Trophoblast cell (in vitro differentiated cells and primary cell): ENCODE data around the gene MARCHF9.

Source experiments
- DNase-seq, 2 donors: peaks; one replicate each; pipeline ENCODE4 v3.0.0-alpha.2; 2016
- H2AFZ ChIP-seq: 2 replicates; pipeline ENCODE4 v1.6.1; 2013; ENCODE audit warnings: low read length, moderate library complexity, mild to moderate bottlenecking; ENCODE audit not compliant: insufficient read depth, poor library complexity
- H2AK5ac ChIP-seq: 2 replicates; pipeline ENCODE4 v1.6.1; 2013; ENCODE audit warnings: mild to moderate bottlenecking, low read length
- H2BK120ac ChIP-seq: 2 replicates; pipeline ENCODE4 v1.6.1; 2013; ENCODE audit warnings: low read length, mild to moderate bottlenecking, moderate library complexity; ENCODE audit not compliant: insufficient read depth, poor library complexity
- H2BK12ac ChIP-seq: 2 replicates; pipeline ENCODE4 v1.6.1; 2013; ENCODE audit warnings: mild to moderate bottlenecking, low read length, moderate library complexity
- H2BK5ac ChIP-seq: 2 replicates; pipeline ENCODE4 v1.6.1; 2013; ENCODE audit warnings: low read length, low read depth, moderate library complexity, mild to moderate bottlenecking; ENCODE audit not compliant: poor library complexity
- H3K14ac ChIP-seq: 2 replicates; pipeline ENCODE4 v1.6.1; 2013; ENCODE audit warnings: mild to moderate bottlenecking, low read length
- H3K18ac ChIP-seq: 2 replicates; pipeline ENCODE4 v1.6.1; 2013; ENCODE audit warnings: mild to moderate bottlenecking, low read length
- H3K23ac ChIP-seq: 2 replicates; pipeline ENCODE4 v1.6.1; 2013; ENCODE audit warnings: low read length
- H3K27ac ChIP-seq: 2 replicates; pipeline ENCODE4 v1.5.1; 2013; ENCODE audit warnings: low read depth, mild to moderate bottlenecking, inconsistent platforms, low read length, moderate library complexity
- H3K27me3 ChIP-seq: 2 replicates; pipeline ENCODE4 v1.6.1; 2013; ENCODE audit warnings: inconsistent platforms, mild to moderate bottlenecking, low read length, moderate library complexity; ENCODE audit not compliant: insufficient read depth
- H3K36me3 ChIP-seq, 2 experiments: 1 replicate in 1 of 2; 2 replicates in 1 of 2; pipeline ENCODE4 v1.6.1; 2013; ENCODE audit warnings: low read length in 2 of 2, mild to moderate bottlenecking in 2 of 2, moderate library complexity in 1 of 2; ENCODE audit not compliant: insufficient read depth in 2 of 2, control insufficient read depth in 1 of 2
- H3K4ac ChIP-seq: 2 replicates; pipeline ENCODE4 v1.6.1; 2013; ENCODE audit warnings: low read depth, mild to moderate bottlenecking, low read length, moderate library complexity
- H3K4me1 ChIP-seq, 2 experiments: 1 replicate in 1 of 2; 2 replicates in 1 of 2; pipeline ENCODE4 v1.6.1; 2013; ENCODE audit warnings: low read length in 2 of 2, mild to moderate bottlenecking in 2 of 2, moderate library complexity in 1 of 2; ENCODE audit not compliant: insufficient read depth in 2 of 2, control insufficient read depth in 1 of 2
- H3K4me2 ChIP-seq: 2 replicates; pipeline ENCODE4 v1.6.1; 2013; ENCODE audit warnings: inconsistent platforms, mild to moderate bottlenecking, low read length, moderate library complexity
- H3K4me3 ChIP-seq: 2 replicates; pipeline ENCODE4 v1.5.1; 2013; ENCODE audit warnings: mild to moderate bottlenecking, low read depth, low read length, inconsistent platforms
- H3K79me1 ChIP-seq: one replicate; pipeline ENCODE4 v1.6.1; 2013; ENCODE audit warnings: low read length
- H3K79me2 ChIP-seq: 2 replicates; pipeline ENCODE4 v1.6.1; 2013; ENCODE audit warnings: low read length, mild to moderate bottlenecking; ENCODE audit not compliant: control insufficient read depth, insufficient read depth, poor library complexity
- H3K9ac ChIP-seq: 2 replicates; pipeline ENCODE4 v1.6.1; 2013; ENCODE audit warnings: mild to moderate bottlenecking, low read length
- H3K9me3 ChIP-seq: 2 replicates; pipeline ENCODE4 v1.6.1; 2013; ENCODE audit warnings: low read depth, mild to moderate bottlenecking, control low read depth, inconsistent platforms, low read length; ENCODE audit not compliant: insufficient read depth
- H4K12ac ChIP-seq: 2 replicates; pipeline ENCODE4 v1.6.1; 2013; ENCODE audit warnings: low read depth, mild to moderate bottlenecking, low read length, moderate library complexity
- H4K8ac ChIP-seq: 2 replicates; pipeline ENCODE4 v1.6.1; 2013; ENCODE audit warnings: low read depth, mild to moderate bottlenecking, low read length, moderate library complexity
- H4K91ac ChIP-seq: one replicate; pipeline ENCODE4 v1.6.1; 2013; ENCODE audit warnings: low read depth, mild to moderate bottlenecking, low read length, moderate library complexity
- WGBS: extraction: QIAGEN DNeasy Blood & Tissue Kit; methylation state at CpG from one replicate; pipeline ENCODE4 v1.1.7; 2013; ENCODE audit warnings: missing lambda C conversion rate; ENCODE audit not compliant: insufficient read length, insufficient coverage; ENCODE audit errors: extremely low coverage; 5-methylcytosine and 5-hydroxymethylcytosine counted together

MARCHF9 gene

DNA sequence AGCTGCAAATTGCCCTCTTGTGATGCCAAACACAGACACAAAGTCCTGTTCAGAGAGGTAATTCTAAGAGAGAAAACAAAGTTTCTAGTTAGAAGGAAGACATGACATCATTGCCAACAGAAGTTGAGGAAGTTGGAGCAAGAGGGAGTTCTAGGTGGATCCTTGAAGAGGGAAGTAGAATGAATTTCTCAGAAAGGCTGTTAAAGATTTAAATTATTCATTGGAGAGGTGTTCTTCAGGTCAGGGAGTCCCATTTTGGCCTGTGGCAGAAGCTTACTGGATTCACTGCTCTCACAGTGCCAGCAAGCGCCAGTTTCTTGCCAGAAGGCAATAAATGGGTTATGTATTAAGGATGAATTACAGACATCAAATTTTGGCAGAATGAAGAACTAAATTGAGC is 43.0 kb downstream of the MARCHF9 start:
- Histone ChIP-seq H4K8ac (no peak overlapping the region), H2BK12ac (no peak overlapping the region), H3K36me3 (peaks cover 10 to 23% of the 10 kb centered on the region in 2 experiments), H4K12ac (no peak overlapping the region), H2BK120ac (no peak overlapping the region), H2AFZ (no peak overlapping the region), H3K23ac (no peak overlapping the region), H3K27ac (no peak overlapping the region), H3K14ac (no peak overlapping the region), H3K4me3 (no peak overlapping the region), H3K79me2 (no peaks in the 10 kb centered on the region), H3K27me3 (no peaks in the 10 kb centered on the region), H3K9me3 (no peaks in the 10 kb centered on the region), H2AK5ac (no peak overlapping the region), H2BK5ac (no peak overlapping the region), H3K4me2 (no peak overlapping the region), H3K4ac (no peak overlapping the region), H4K91ac (no peak overlapping the region), H3K9ac (no peak overlapping the region), H3K79me1 (no peaks in the 10 kb centered on the region), H3K4me1 (no peaks in the 10 kb centered on the region), H3K18ac (no peak overlapping the region)
- no CpG with 5 or more reads among the region's 1 CpG for WGBS
- no peak for DNase-seq

DNA sequence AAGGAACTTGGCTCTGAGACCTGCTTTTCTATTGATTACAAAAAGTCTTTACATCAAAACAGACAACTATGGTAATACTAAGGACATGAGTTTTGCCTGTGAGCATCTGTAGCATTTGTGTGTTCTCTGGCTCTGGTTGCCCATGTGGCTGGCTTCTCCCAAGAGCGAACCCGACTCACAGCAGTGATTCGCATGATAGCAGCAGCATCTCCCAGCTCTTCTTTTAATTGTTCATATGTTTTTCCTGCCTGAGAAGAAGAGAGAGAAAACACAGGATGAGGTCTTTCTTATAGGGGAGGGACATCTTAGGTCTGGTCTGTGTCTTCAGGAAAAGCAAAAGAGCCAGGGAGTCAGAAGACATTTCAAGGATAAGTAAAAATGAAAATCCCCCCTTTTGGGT is 46.1 kb downstream of the MARCHF9 start:
- no CpG with 5 or more reads among the region's 3 CpGs for WGBS

DNA sequence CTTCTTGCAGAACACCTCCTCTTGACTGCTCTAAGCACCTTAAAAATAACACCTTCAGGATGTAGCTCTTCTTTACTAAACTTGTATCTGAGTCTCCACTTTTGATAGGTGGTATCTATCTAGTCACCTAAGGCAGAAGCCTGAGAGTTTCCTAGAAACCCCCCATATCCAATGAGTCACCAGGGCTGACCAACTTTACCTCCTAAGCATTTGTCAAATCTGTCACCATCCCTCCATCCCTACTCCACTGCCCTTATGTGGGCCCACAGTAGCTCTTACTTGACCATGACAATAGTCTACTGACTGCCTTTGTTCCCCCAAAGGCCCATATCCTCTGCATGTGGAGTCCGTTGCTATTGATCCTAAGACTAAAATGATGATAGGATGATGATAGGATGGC is 47.7 kb downstream of the MARCHF9 start:
- Histone ChIP-seq H3K27ac (no peak overlapping the region), H3K36me3 (peaks cover 0 to 9% of the 10 kb centered on the region in 2 experiments), H3K9me3 (no peaks in the 10 kb centered on the region), H3K79me2 (no peaks in the 10 kb centered on the region), H3K14ac (no peak overlapping the region), H3K9ac (no peak overlapping the region), H4K12ac (no peak overlapping the region), H2BK120ac (no peak overlapping the region), H2AFZ (no peak overlapping the region), H3K4me3 (no peak overlapping the region), H2AK5ac (no peak overlapping the region), H3K79me1 (no peaks in the 10 kb centered on the region), H3K18ac (no peak overlapping the region), H3K4ac (no peak overlapping the region), H2BK12ac (no peak overlapping the region), H4K8ac (no peak overlapping the region), H4K91ac (no peak overlapping the region), H3K4me1 (no peaks in the 10 kb centered on the region), H3K4me2 (no peak overlapping the region), H3K27me3 (no peaks in the 10 kb centered on the region), H3K23ac (no peak overlapping the region), H2BK5ac (no peak overlapping the region)
- WGBS: no CpG with 5 or more reads among the region's 1 CpG
- DNase-seq: no peak

More for the DNA sequence above, 46.1 kb downstream of the MARCHF9 start:
- Histone ChIP-seq H3K36me3 (peaks cover 4 to 12% of the 10 kb centered on the region in 2 experiments), H3K27ac (no peak overlapping the region), H3K9ac (no peak overlapping the region), H3K79me1 (no peaks in the 10 kb centered on the region), H3K4ac (no peak overlapping the region), H3K9me3 (no peaks in the 10 kb centered on the region), H2BK12ac (no peak overlapping the region), H4K8ac (no peak overlapping the region), H3K27me3 (no peaks in the 10 kb centered on the region), H4K91ac (no peak overlapping the region), H3K4me2 (no peak overlapping the region), H3K4me1 (no peaks in the 10 kb centered on the region), H2BK120ac (no peak overlapping the region), H3K18ac (no peak overlapping the region), H3K4me3 (no peak overlapping the region), H3K14ac (no peak overlapping the region), H3K23ac (no peak overlapping the region), H4K12ac (no peak overlapping the region), H2BK5ac (no peak overlapping the region), H2AK5ac (no peak overlapping the region), H2AFZ (no peak overlapping the region), H3K79me2 (no peaks in the 10 kb centered on the region)
- DNase-seq: no peak

DNA sequence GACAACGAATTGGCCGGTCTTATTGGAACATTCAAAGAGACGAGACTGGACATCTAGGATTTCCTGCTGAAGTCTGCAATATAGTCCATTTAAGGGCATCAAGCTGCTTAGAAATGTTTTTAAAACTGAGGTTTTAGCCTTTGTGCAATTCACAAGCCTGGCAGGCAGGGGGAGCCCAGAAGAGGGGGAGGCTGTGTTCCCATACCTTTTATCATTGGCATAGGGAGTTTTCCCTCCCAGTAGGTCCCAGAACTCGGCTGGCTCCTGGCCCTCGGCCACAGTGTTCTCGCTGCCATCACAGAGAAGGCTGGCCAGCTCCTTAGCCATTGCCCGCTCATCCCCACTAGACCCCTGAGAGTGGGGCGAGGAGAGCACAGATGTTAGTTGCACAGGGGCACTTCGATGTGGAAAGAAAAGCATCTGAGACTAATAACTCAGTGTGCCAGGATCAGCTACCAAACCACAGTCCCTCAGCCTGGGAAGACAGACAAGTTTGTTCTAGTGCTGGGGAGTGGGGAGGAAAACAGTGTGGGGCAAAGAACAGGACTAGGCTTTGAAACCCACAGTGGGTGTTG is 48.5 kb downstream of the MARCHF9 start:
- H3K18ac ChIP-seq: no peak overlapping the region
- H3K79me2 ChIP-seq: no peaks in the 10 kb centered on the region
- no CpG with 5 or more reads among the region's 9 CpGs for WGBS
- no peak overlapping the region for H3K9ac ChIP-seq
- H3K23ac ChIP-seq: no peak overlapping the region
- no peak overlapping the region for H3K14ac ChIP-seq
- no peaks in the 10 kb centered on the region for H3K9me3 ChIP-seq
- no peak overlapping the region for H3K4ac ChIP-seq
- no peak overlapping the region for H2BK12ac ChIP-seq
- H3K27me3 ChIP-seq: no peaks in the 10 kb centered on the region
- H3K36me3 ChIP-seq: peaks cover 0 to 15% of the 10 kb centered on the region in 2 experiments
- no peak overlapping the region for H2AFZ ChIP-seq
- H3K4me1 ChIP-seq: no peaks in the 10 kb centered on the region
- H4K8ac ChIP-seq: no peak overlapping the region
- no peak overlapping the region for H2BK120ac ChIP-seq
- peak in 1 of 2 donors; percentile 50 for DNase-seq
- no peak overlapping the region for H4K91ac ChIP-seq
- no peak overlapping the region for H2BK5ac ChIP-seq
- no peak overlapping the region for H3K4me2 ChIP-seq
- H3K4me3 ChIP-seq: no peak overlapping the region
- H4K12ac ChIP-seq: no peak overlapping the region
- H2AK5ac ChIP-seq: no peak overlapping the region
- H3K79me1 ChIP-seq: no peaks in the 10 kb centered on the region
- no peak overlapping the region for H3K27ac ChIP-seq
